Renal cortical epithelial cell (primary cell): ENCODE data around the gene ANKH. TPM values are rescaled to one million over a fixed set of nuclear protein-coding genes. Genes with fewer than 3 reads are reported as not detected.
A peak's percentile ranks its signal among the peaks of the same experiment; 100 is the strongest.

Experiments used
- DNase-seq: peaks from one replicate; pipeline ENCODE4 v3.0.0-alpha.2; 2011; ENCODE audit warnings: low read depth
- total RNA-seq: library from RNA; depleted of rRNA; stranded (reverse); fragments of >200 nt; gene quantifications from 2 replicates; pipeline ENCODE4 v1.2.3, GENCODE V29; 2014

Gene ANKH
- total RNA-seq, 1 donor from 2014 or later, result 3.6 TPM

DNA sequence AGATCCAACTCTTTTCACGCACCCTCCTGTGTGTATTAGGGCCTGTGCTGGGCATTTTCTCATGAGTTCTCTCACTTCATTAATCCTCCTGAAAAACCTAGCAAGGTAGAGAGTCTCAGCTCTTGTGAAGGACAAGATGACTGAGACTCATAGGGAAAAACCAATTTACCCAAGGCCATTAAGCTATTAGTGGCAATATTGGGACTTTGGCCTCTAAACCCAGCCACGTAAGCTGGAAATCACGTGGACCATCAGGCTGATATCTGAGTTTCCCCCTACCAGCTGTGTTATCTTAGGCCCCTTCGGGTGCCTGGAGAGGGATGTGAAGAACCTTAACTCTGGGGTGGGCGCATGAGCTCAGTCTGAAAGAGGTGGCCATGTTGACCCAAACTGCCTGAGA, 80.7 kb downstream of the ANKH start:
- DNase-seq, result no peak

DNA sequence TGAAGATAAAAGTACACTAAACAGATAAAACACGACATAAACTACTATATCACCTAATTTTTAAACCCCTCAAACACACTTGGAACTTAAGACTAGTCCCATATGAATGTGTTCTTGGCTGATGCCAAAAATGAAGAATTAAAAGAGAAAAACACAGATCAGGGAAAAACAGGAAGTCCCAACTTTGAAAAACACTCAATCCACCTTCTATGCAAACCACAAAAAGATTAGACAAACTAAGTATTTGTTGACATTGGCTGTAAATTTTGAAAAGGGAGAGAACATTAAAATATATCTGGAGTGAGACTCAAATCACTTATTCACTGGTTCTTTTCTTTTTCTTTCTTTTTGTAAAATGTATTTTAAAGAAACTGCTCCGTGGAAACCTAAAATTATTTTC, 81.4 kb downstream of the ANKH start:
- no peak for DNase-seq

DNA sequence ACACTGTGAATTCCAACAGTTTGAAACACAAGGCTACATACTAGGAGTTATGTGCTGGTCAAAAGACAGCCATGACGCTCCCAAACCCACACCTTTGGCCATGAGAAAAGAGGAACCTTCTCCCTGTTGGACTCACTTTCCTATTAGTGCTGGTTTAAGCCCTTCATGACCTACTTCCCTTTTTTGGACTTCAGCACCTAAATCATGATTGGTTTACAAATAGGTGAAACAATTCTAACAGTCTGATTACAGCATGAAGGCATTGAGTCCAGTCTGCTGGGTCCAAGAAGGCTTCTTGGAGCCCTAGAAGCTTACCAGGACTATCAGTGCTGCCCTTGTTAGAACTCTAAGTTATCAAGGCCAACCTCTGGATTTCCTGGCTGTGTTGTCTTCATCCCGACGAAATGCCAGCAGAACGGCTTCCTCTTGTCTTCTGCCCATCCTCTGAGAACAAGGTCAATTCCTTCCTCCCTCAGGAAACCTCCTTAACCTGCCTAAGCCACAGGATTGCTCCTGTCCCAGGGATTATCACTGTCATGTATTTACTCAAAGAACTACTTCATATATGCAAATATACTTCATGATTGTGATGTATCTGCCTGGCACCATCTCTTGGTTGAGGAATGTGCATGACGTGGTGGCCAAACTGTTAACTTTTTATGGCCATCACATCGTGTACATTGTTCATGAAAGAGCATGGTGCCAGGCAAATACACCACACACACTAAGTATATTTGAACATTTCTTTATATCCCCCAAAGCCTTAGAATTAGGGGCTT, 83.6 kb downstream of the ANKH start:
- no peak for DNase-seq

DNA sequence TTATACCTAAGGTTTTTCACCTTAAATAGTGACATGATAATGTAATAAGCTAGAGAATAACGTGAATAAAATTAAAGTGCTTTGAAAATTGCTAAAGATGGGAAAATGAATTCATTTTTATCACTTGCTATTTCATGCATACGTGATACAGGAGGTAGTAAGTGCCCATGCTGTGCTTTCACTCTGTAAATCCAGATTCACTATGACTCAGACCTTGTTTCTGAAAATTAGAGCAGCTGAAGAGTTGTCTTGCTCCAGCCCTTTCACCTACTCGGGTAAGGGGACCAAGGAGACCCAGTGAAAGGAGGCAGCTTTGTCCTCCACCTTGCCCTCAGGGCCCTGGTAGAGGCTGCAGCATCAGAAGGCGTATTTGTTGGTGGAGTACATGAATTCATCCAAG, 87.9 kb downstream of the ANKH start:
- DNase-seq, result no peak

DNA sequence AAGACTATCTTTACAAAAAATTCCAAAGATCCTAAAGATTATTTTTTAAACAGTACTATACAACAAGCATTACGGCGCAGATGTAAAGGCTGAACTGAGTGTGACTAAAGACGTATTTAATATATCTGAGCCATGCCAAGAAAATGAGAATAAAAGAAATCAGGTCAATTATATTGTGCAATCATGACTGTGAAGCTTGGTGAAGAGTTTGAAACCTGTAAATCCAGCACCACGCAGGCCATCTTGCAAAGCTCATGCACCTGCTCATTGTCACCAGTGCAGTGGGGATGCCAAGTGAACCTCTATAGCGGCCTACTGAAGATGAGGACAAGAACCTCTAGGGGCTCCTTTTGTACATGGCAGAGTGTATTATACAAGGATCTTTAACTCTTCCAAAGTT, 89.0 kb downstream of the ANKH start:
- DNase-seq, result no peak

DNA sequence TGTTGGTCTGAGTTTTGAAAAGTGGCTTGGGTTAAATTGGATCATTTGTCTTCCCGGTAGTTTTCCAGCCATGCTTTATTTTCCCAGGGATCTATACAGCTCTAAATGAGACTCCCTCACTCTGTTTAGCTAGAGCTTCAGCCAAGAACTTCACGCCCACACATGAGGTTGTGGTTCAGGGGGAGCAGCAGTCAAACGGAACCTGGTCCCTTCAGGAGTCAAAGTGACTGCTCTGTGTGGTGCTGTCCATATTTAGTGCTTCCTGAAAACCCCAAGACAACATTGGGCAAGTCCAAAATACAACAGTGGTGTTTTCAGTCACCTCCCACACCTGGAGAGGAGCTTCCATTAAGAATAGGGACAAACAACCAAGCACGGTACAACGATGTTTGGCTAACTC, 90.5 kb downstream of the ANKH start:
- DNase-seq, result peak; percentile 64

DNA sequence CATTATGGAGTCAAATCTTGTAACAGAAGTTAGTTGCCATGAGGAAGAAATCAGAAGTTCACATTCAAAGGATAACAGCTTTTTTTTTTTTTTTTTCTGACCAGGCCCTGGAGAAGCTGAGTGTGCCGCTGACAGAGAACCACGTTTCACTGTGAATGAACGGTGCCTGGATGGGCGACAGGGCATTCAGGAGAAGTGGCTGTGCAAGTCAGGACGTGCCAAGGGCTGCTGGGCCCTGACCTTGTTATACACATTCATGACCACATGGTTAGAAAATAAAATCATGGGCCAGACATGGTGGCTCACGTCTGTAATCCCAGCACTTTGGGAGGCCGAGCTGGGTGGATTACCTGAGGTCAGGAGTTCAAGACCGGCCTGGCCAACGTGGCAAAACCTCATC, 91.6 kb downstream of the ANKH start:
- DNase-seq, result no peak

DNA sequence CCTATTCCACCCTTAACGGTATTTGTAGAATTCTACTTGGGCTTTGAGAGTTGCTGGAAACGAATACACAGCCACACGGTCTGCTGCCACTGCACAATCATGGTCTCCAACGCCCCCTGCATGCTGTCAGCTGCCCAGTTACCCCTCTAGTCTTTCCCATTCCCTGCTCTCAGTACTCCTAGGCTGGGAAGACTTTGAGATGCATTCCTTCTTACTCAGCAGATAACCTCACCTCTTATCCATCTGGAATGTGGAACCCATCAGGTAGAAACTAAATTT, 92.8 kb downstream of the ANKH start:
- DNase-seq, result no peak

DNA sequence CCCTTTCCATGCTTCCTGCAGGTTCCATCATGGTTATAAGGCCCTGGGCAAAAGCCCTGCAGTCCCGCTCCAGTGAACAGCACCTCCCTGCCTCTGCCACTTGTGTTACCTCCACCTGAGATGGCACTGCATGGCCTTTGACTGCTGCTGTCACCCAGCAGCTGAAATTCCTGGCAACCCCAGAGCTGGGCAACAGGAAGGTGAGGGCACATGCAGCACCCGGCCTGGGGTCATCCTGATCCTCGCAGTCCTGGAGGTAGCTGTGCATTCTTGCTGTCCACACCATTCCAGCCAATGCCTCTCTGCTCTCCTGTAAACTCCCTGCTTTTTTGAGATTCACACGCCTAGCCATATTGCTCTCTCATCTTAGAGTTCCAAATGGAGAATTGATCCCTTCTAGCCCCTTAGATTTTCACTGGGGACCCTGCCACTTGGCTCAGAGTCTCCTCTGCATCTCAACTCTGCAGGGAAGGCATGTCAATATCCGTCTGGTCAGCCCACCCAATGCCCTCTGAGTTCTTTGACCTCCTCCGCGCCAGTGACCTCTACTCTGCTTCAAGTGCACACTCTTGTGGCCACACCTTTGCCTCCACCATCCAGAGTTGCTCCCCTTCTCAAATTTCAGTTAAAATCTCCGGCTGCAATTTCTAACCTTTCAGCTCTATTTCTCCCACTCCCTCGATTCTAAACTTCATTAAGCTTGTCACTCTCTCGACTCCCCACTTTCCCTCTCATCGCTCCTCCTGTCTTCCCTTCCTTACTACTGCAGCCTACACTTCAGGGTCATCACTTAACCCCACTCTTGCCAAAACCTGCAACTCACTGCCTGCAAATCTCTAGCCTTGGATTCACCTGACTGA, 93.4 kb downstream of the ANKH start:
- DNase-seq, result no peak

DNA sequence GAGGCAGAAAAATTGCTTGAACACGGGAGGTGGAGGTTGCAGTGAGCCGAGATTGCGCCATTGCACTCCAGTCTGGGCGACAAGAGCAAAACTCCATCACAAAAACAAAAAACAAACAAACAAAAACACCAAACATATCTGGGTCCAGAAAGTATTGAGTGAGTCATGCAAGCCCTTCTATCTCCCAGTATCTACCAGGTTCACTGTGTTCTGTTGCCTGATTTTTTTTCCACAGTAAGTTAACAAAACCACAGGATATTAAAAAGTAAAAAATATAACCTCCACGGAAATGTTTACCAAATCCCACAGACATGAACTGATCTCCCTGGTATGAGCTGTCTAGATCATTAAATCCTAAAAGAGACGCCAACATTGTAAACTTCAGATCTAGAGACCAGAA, 94.4 kb downstream of the ANKH start:
- no peak for DNase-seq

DNA sequence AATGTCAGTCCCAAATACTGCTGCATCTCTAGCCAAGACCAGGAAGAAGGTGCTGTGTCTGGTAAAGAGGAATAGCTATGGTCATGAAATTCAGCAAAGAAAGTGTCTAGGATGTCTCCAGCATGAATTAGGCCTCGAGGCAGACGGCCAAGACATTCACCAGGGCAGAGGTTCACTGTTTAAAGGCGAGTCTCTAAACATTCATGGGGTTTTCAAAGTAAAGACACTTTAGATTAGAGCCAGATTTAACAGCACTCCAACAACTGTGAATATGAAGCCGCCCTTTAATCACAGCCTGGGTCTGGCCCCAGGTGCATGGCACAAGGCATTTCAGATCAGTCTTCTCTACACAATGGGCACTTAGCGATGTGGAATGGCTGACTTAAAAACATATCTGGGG, 95.0 kb downstream of the ANKH start:
- no peak for DNase-seq

DNA sequence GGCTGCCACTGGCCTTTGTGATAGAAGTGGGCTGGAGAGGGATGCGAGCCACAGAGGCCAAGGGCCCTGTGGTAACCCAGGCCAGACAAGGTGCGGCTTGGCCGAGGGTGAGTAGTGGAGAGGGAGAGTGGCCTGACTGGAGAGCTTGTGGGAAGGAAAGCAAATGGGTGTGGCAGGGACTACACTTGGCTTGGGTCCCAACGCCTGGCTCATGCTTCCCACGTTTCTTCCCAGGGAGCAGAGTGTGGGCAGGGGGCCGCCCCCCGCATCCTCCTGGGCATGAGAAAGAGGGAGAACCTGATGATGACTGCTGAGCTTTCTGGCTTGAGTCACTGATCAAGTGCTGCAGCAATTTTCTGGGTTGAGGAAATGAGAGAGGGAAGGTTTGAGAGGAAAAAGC, 95.7 kb downstream of the ANKH start:
- DNase-seq, result peak; percentile 37

DNA sequence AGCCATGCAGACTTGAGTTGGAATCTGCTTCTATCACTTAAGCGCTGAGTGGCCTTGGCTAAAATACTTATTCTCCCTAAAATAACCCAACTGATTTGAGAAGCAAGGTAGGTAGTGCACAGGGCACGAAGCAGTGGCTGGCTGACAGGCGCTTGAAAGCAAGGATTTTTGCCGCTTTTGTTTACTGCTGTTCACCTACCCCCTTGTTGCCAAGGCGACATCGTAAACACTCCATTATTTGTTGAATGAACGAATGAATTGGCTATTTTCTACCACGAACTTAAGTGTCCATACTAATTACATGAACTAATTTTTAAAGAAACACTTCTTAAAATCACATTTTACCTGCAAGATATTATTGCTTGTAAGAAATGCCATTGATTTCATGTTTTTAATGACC, 98.0 kb downstream of the ANKH start:
- DNase-seq, result no peak

DNA sequence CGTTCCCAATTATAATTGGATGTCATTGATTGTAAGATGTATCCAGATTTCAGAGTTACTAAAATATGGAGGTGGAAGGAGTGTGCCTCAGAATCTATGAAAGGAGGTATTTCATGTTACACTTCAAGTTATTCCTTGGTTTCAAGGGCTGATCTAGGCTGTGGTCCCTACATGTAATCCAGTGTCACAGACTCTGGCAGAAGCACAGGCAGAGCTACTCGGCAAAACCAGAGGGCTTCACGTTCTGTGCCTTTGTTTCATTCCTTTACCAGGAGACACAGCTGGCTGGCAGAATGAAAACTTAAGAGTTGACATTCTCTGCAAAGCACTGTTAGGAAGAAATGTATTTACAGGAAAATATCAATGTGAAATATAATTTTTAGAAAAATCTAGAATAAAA, 99.6 kb downstream of the ANKH start:
- no peak for DNase-seq

DNA sequence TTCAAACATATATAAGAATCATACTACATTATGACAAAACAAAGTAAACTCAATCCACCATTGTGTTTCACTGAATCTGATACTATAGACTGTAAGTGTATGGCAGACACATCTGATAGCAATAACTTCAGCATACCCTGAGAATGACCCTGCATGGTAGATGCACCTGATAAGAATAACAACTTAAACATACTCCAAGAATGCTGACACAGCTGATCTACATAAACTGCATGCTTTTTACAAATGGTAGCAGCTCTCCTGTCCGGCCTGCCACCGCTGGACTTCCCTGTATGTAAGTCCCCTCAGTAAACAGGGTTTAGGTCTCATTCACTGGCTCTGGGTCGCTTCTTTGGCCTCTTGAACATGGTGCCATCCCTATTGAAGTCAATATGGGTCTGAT, 100.4 kb downstream of the ANKH start:
- no peak for DNase-seq

DNA sequence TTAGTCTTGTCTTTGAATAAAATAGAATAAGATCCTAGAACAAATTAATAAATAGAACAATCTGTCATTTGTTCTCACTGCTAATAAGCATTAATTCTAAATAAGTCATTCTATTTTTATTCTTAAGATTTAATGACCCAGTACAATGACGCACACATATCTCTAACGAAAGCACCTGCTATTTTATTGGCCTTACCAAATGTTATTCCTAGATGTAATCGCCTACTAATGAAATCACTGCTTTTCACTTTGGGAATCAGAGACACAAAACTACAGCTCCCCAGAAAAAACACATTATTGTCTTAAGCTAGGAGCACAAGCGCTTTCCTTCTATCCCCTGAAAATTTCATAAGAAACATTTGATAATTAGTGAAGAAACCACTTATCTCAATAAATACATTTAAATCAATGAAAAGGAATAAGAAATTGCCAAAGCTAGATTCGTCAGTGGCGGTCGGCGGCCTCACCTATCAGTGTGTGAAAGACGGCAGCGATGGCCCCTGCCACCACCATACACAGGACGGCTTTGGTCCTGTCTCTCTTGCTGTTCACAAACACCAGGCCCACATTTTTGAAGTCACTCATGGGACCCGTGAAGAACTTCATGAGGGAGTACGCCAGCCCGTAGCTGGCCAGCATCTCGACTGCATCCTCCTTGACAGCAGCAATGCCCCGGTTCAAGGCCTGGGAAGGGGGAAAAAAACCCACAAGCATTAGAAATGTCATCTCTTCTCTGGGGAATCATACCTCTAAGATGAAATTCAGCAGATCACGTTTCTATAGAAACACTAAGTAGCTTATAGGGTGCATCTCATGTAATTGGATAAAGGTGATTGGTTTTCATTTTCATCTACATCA, 102.8 kb downstream of the ANKH start:
- DNase-seq, result peak; percentile 57

DNA sequence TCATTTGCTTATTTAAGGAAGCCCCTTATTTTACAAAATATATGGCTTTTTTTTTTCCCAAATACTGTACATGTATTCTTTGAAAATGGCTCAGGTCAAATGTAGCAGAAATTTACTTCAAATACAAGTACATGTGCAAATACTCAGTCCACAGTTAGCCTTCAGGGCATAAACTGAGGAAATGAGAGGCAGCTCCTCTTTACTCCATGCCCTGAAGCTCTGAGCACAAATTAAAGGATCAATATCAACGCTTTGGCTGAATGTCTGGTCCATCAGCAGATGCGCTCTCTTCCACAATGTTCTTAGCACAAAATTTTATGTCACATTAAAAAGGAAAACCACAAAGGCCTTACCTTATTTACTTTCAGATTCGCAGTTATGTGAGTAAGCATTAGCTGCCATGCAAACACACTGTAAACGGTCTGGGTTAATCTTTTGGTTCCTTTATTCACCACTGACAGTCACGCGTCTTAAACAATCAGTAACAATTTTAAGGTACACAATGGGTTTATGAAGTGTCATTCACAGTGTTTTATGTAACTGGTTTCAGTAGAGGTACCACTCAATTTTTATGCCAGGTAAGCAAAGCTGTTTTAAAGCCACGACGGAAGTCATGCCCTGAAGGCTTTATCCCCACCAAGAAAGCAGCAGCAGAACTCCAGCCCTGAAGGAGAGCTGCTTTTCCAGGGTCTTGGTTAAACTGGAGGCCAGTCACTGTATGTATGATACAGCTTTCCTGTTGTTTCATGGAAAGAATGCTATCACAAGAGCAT, 103.7 kb downstream of the ANKH start:
- peak; percentile 78 for DNase-seq

DNA sequence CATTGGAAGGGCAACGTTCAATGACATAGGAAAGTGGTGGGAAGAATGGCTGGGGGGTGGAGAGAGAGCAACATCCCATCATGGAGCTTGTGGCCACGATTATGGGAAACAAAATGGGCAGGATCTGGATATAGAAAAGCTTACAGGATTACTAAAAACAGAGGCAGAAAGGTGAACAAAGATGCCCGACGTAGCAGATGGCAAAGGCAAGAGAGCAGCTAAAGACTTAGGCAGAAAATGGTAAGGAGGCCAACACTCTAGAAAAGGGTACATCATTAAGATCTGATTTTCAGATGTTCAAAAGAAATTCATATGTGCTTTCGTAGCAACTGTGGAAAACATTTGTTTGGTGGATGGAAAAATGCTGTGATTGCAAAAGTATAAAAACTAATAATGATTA, 104.5 kb downstream of the ANKH start:
- no peak for DNase-seq

DNA sequence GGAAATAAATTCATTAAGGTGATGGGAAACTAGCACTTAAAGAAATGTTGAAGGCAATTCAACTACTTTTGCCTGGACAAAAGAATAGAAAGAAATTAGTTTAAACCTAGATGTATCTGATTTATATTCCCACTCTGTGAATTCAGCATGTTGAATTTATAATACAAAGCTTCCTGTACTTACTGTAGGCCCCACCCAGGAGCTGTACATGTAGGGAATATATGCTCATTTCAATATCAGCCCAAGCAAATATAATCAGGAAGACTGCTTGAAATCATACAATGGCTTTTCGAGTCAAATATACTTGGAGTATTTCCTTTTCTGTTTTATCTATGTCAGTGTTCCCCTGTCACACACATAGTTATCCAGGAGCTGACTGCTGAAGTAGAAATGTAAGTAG, 105.0 kb downstream of the ANKH start:
- DNase-seq, result no peak

DNA sequence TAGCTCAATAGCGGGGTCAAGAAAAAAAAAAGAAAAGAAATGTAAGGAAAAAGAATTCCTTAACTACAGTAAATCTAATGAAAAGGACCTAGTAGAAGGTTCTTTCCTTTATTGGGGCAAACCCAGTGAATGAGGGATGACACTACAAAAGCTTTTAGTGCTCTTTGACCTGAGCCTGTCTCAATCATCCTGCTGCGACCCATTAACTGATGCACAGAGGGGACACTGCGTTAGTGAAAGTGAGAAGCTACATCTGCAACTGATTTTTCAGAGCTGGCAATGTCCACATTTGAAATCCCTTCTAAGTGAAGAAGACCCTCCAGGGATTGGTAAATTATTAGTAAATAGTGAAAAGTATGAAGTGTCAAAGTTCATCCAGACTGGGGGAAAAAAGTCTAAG, 106.0 kb downstream of the ANKH start:
- no peak for DNase-seq

DNA sequence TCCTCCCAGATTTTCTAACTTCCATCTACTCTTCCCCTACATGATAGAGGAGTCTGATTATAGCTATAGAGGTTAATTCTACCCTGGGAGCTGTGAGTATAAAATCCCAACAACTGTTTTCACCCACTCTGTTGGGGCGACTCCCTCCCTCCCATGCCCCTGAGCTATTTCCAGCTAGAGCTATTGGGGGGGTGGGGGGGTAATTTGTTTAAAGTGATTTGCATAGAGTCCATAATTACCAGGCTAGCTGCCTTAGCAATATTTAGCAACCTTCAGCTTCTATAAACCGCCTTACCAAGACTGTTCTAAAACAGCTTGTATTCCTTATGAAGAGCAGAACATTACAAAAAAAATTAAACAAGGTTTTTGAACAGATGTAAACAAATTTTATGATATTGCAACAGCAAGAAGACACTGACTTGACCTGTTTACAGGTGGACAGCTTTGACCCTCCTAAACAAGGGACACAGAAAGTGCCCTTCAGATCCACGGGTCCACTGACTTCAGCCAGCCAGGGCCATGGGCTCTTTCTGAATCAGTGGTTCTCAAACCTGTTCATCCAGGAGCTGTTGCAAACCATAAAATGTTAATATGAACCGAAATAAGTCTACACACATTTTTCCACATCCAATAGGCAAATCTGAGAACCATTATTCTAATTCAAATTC, 108.9 kb downstream of the ANKH start:
- no peak for DNase-seq
